ENCODE results near the gene NCAM2.
"Not testable (repeated sequence)": the region's sequence is repeated elsewhere in the genome, so short reads cannot be mapped to it uniquely, and the experiment has no call there.

NCAM2 gene

DNA sequence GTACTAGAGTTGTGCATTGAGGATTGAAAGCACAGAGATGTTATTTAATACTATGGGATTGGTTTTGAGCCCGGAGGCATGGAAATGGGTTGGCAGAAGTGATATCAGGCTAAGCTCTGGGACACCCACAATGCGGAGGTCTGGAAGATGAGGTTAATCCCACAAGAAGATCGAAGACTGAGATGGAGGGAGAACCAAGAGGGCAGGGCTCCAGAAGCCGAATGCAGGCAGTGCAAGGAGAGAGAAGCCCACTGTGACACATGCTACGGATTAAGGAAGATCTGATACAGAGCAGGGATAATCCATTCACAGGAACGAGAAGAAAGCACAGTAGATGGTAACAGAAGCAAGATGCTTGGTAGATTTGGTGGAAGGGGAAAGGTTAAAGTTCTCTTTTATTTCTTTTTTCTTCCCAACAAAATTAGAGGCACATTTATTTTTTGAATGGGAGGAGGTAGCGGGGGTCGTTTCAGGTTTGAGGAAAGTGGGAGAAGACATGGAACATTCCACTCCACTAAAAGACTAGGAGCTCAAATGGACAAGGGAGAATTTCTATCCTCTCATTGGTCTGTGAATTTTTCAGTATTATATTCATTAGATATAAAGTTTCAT, 113.2 kb downstream of the NCAM2 start:
- no peak for DNase-seq

DNA sequence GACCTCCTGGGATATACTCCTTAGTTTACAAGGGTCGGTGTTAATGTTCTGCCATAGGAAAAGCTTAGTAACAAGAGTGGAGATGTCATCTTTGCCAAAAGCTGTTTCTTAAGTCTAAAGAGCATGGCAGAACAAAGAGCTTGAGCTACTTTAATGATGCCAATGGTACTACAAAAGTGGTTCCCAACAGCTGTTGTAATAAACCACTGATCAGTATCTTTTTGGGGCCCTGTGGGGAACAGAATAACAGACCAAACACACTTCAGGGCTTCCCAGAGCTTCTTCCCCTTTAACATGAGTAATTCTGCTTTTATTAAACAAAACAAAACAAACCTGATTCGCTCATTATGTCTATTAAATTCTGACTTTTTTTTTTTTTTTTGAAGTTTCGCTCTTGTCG, 116.3 kb downstream of the NCAM2 start:
- no peak for DNase-seq

DNA sequence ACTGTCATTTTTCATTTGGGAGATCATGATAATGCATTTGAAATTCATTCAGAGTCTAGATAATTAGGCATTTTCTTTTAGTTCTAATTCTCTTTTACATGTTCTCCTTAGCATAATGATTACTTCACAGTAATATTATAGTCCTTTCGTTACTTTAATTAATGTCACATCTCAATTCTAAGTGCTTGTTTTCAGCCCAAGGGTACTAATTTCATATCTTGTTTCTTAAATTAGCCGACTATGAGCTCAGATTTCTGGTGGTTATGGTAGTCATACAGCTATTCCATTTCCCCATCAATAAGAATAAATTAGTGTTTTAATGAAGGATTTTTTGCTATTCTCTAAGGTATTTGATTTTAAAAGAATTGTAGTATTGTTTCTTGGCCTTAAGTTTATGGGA, 120.9 kb downstream of the NCAM2 start:
- no peak for DNase-seq

GRCh38 chr21:21122680-21123079, 124.5 kb downstream of the NCAM2 start:
- DNase-seq: no peak

DNA sequence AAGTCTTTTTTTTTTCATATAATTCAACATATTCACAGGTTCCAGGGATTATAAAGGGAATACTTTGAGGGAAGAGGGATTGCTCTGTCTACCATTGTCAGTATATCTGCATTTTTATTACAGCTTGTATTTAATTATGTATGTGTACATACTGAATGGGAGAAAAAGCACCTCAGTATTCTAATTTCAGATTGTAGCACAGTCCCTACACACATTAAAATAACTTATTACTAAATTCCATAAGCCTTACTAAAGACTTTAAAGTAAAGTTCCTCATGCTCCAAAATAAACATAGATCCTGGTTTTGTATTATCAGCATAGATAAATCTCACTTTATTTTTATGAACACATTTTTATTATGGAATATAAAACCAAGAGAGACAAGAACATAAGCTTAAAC, 134.2 kb downstream of the NCAM2 start:
- DNase-seq: no peak

- no peak for DNase-seq
These were observed 139.8 kb downstream of the NCAM2 start for GRCh38 chr21:21137986-21138385.

- DNase-seq: no peak
These were observed 148.6 kb downstream of the NCAM2 start for GRCh38 chr21:21146587-21147373.

DNA sequence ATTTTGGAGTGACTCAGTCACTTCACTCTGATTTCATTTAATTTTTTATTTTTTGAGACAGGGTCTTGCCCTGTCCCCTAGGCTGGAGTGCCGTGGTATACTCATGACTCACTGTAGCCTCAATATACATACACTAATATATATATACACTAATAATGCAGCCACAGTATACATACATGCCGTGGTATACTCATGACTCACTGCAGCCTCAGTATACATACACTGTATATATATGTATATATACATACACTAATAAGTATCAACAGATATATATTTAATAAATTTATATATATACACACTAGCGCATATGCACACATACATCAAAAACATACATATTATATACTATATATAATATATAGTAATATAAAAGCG, 149.2 kb downstream of the NCAM2 start:
- no peak for DNase-seq

GRCh38 chr21:21148009-21148408, 149.8 kb downstream of the NCAM2 start:
- DNase-seq: no peak

DNA sequence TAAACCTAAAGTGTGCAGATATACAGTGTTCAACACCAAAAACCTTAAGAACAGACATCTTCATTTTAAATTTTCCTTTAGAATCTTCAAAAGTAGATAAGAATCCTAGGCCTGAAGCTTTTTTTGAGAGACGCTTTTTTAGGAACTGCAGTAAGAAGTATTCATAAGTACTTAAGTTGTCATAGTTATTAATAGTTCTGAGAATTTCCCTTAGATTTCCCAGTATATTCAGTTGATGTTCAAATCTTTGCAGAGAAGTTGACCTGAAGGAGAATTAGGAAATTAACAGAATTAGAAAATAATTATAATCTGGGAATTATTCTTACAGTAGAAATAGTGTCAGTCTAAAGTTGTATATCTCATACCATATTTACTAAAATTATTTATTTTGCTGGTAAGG, 150.3 kb downstream of the NCAM2 start:
- DNase-seq: no peak

- not testable (repeated sequence) for DNase-seq
These were observed 151.2 kb downstream of the NCAM2 start for GRCh38 chr21:21149445-21149844.

- no peak for DNase-seq
These were observed 153.0 kb downstream of the NCAM2 start for GRCh38 chr21:21151231-21151630.

GRCh38 chr21:21156397-21156796, 158.2 kb downstream of the NCAM2 start:
- no peak for DNase-seq

DNA sequence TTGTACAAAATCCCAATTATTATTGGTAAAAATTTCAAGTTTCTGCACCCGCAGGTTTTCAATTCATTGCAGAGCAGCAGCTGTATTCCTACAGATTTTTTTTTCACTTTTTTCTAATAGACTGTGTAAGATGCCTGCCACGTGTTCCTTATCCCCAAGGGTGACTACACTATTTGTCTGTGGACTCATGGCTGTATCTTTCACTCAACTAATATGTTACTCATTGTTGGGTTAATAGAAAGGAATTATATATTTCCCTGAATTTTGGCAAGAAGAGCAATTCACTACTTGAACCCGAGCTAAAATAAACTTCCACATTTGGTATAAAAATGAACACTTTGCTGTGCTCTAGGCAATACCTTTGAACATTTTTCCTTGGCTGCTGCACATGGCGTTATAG, 158.7 kb downstream of the NCAM2 start:
- DNase-seq: no peak

DNA sequence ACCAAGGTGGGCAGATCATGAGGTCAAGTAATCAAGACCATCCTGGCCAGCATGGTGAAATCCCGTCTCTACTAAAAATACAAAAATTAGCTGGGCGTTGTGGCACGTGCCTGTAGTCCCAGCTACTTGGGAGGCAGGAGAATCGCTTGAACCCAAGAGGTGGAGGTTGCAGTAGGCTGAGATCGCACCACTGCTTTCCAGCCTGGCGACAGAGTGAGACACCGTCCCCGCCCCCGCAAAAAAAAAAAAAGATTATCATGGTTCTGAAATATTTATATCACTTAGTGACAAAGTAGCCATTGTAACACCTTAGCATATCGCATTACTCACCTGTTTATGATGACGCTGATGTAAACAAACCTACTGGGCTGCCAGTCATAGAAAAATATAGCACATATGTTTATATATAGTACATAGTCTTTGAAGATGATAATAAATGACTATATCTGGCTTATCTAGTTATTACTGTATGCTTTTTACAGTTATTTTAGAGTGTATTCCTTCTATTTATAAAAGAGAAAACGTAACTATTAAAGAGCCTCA, 160.2 kb downstream of the NCAM2 start:
- no peak for DNase-seq

- no peak for DNase-seq
These were observed 161.2 kb downstream of the NCAM2 start for GRCh38 chr21:21159253-21159899.

- DNase-seq: no peak
These were observed 164.6 kb downstream of the NCAM2 start for GRCh38 chr21:21162786-21163185.

DNA sequence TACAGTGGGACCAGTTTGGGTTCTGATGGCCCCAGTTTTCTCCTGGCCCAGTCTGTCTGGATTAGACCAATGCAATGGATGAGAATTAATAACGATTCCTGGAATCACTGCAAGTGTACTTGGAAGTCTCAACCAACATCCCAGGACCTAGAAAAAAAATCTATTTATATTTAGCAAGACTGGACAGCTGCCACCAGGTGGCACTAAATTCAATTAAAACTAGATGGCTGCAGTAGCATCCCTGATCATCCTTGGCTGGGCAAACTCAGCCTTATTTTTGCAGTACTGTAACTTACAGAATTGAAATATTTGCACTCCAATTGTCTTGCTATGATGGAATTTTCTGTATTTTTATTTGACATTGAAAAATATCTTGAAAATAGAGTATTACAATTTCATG, 165.7 kb downstream of the NCAM2 start:
- no peak for DNase-seq

DNA sequence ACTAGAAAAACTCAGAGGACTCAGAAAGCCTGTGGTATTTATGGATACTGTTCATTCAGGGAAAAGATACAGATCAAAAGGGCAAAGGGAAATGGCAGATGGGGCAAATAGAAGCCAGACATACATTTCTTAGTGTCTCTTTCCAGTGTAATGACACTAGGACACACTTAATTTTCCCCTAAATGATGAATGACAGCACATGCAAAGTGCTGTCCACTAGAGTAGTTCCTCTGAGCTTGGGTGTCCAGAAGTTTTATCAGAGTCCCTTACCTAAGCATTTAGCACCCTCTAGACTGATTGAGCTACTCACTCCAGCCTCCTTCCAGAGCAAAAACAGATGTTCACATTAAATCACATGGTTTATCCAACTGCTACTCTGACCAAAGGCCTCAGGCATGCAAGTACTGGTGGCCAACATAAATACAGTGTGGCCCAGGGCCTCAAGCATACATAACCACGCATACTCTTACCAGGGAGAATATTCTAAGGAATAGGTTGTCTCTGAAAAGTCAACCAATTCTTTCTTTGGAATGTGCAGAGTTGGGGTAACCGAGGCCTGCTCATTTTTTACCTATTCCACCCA, 166.9 kb downstream of the NCAM2 start:
- DNase-seq: no peak

GRCh38 chr21:21174676-21175075, 176.5 kb downstream of the NCAM2 start:
- no peak for DNase-seq

- no peak for DNase-seq
These were observed 177.7 kb downstream of the NCAM2 start for GRCh38 chr21:21175798-21176334.

- no peak for DNase-seq
These were observed 179.3 kb downstream of the NCAM2 start for GRCh38 chr21:21177353-21177986.
